Fibroblast of gingiva (primary cell): ENCODE data around the gene CCR2.
"Not testable (repeated sequence)": the region's sequence is repeated elsewhere in the genome, so short reads cannot be mapped to it uniquely, and the experiment has no call there.

ENCODE experiments used
- DNase-seq: peaks from one replicate; pipeline ENCODE4 v3.0.0-alpha.2; 2011; ENCODE audit warnings: low read depth

CCR2 gene

DNA sequence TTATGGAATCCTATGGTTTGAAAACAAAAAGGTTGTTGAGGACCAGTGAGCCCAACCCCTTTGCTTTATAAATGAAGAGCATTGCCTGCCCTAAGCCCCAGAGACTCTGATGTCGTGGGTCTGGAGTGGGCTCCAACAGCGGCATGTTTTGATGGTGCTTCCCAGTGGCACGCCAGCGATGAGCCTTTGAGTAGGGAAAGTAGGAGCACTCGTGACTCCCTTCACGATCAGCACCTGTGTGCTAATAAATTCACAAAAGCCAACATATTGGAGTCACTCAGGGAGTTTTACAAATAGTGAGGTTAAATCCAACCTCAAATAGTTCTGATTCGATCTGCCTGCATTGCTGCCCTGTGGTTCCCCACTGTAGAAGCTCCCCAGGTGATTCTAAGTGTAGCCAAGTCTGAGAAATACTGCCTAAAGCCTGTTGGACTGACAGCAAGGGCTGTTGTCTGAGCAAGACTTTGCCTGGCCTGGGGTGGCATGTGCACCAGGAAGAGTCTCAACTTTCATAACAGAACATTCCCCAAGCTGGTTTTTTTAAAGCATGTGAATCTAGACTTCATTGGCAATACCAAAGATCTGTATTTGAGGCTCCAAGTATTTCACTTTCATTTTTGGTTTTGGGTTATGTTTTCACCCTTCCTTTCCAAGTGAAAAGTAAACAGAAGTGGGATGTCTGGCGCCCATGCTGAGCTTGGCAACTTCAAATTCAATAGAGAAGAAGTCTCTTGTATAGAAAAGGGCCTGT is 26.7 kb downstream of the CCR2 start:
- DNase-seq, result no peak

GRCh38 chr3:46381625-46382024 is 27.7 kb downstream of the CCR2 start:
- DNase-seq, result no peak

- DNase-seq, result no peak
These were observed 29.5 kb downstream of the CCR2 start for GRCh38 chr3:46383211-46383950.

DNA sequence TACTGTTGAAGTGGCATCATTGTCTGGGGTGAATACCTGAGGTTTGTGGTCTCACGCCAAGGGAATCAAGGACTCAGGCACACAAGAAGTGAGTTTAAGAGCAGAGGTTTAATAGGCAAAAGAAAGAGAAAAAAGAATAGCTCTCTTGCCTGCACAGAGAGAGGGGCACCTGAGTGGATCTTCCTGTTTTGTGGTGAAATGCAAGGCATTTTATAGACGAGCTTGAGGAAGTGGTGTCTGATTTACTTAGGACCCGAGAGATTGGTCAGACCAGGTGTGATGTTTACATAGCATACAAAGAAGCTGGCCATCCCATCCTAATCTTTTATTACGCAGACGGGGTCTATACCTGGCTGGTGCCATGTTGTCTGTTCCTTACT is 30.0 kb downstream of the CCR2 start:
- no peak for DNase-seq

- no peak for DNase-seq
These were observed 32.3 kb downstream of the CCR2 start for GRCh38 chr3:46386205-46386604.

DNA sequence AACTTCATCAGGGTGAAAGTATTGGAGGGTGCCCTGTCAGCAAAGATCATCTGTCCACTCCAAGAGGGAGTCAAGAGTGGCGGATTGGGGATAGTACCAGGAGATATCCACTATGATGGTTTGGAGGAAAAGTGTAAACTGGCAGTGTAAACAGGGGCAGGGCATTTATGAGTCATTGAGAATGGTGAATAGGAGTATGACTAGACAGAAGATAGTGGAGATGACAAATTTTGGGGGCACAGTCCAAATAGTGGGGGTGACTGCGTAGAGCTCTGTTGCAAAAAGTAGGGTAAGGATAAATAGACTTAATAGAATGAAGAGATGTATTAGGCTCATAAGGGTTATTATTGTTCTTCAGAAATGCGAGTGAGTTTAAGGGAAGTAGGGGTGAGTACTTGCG is 34.9 kb downstream of the CCR2 start:
- not testable (repeated sequence) for DNase-seq

- no peak for DNase-seq
These were observed 35.4 kb downstream of the CCR2 start for GRCh38 chr3:46389306-46389705.

GRCh38 chr3:46391526-46391925 is 37.6 kb downstream of the CCR2 start:
- not testable (repeated sequence) for DNase-seq

DNA sequence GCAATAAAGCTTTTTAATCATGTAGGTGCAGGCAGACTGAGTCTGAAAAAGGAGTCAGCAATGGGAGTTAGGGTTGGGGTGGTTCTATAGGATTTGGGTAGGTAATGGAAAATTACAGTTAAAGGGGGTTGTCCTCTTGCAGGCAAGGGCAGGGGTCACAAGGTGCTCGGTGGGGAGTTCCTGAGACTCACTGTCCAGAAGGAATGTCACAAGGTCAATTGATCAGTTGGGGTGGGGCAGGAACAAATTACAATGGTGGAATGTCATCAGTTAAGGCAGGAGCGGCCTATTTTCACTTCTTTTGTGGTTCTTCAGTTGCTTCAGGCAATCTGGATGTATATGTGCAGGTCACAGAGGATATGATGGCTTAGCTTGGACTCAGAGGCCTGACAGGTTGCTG is 39.1 kb downstream of the CCR2 start:
- DNase-seq, result no peak

DNA sequence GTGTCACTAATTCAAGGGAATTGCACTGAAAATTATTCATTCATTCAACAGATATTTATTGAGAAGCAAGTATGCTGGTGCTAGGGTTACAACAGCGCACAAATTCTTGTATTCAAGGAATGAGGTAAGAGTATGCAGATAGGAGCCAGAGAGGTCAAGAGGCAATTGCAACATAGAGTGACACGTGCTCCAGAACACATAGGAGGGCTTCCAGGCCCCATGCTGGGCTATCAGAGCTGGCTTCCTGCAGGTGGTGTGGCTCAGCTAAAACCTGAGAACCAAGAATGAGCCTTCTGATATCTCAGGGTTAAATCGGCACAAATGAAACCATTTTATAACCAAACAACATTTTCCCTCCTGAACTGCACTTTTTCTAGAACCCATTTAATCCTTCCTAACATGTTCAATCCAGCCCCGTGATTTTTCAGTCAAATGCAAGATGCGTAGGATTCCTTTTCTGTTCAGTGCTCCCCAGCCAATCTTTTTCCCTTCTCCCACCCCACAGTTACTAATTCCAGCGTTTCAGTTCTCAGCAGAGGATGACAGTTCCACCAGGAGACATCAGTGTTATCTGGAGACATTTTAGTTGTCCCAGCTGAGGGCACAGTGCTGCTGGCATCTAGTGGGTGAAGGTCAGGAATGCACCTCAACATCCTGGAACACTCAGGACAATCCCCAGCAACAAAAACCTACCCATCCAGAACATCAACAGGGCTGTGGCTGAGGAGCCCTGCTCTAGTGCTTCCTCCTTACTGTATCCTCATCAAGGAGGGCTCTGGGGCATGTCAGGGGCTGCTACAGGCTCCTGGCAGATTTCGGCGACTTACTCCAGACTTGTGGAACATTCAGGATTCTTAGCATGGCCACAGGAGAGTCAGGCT is 39.9 kb downstream of the CCR2 start:
- no peak for DNase-seq

DNA sequence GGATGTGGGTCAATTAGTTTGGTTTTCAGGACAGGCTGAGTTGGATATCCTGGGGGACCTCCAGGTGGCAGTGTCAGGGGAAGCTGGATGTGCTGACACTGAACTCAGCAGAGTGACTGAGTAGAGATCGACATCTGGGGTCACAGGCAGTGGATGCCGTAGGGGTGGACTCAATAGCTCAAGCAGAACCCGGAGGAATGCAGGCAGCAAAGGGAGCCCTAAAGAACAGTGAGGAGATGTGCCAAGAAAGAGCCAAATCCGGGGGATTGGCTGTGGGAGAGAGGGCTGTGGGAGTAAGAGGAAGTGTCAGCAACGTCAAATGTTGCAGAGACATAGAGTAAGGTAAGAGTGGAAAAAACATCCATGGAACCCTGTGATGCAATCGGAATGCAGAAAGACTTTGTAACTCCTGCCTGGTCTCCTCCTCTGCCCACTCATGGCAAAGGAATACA is 41.3 kb downstream of the CCR2 start:
- no peak for DNase-seq

GRCh38 chr3:46395766-46396530 is 42.0 kb downstream of the CCR2 start:
- no peak for DNase-seq

DNA sequence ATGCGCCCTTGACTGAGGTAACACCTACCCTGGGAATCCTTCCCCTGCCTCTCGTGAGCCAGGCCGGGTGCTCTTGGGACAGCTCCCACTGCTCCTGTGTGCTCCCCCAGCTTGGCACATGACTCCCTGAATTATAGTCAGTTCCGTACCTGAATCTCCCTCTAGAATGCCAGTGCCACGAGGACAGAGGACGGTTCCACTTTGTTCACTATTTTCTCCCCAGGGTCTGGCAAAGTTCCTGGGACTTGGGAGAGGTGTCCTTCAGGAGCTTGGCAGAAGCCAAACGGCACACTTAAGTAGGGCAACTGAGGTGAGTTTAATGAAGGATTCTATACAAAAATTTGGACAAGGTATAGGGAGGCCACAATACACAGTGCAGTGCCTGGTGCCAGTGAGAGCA is 43.2 kb downstream of the CCR2 start:
- no peak for DNase-seq

GRCh38 chr3:46398186-46398955 is 44.5 kb downstream of the CCR2 start:
- no peak for DNase-seq

GRCh38 chr3:46399098-46399497 is 45.2 kb downstream of the CCR2 start:
- DNase-seq, result no peak

DNA sequence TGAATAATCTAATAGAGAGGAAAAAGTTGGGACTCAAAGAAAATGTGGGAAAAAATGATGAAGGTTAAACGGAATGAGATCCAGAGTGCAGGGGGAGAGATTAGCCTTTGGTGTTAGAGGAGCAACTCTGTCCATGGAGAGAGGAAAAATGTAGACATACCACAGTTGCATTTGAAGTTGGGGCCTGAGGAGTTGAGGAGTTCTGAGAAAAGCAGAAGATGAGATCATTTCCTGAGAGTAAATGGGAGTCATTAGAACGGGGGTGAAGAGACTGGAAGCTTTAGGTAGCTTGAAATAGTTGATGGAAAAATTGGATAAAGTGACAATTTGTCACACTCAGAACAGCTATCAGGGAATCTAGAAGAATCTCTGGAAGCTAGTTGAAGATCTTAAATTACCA is 45.6 kb downstream of the CCR2 start:
- DNase-seq, result no peak

DNA sequence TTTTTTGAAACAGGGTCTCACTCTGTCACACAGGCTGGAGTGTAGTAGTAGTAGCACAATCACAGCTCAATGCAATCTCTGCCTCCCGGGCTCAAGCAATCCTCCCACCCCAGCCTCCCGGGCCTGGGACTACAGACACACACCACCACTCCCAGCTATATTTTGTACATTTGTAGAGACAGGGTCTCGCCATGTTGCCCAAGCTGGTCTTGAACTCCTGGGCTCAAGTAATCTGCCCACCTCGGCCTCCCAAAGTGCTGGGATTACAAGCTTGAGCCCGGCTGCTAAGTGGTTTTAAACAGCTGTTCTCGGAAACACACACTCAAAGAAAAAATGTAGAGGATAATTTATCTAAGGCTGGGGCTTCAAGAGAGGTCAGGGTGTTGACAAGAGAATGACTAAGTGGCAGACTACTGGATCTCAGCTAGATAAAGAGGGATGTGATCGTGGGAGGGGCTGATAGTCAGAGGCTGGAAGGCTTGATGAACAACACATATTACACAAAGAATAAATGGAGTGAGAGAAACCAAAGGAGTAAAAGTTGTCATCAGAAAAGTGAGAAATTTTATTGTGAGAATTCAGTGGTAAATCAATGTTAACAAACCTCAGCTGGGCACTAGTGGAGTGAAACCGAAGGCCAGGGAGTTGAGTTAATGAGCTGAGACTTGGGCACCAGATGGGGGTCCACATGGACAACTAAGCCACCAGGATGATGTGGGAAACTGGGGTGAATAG is 46.3 kb downstream of the CCR2 start:
- DNase-seq, result no peak

- DNase-seq, result no peak
These were observed 46.9 kb downstream of the CCR2 start for GRCh38 chr3:46400846-46401245.

DNA sequence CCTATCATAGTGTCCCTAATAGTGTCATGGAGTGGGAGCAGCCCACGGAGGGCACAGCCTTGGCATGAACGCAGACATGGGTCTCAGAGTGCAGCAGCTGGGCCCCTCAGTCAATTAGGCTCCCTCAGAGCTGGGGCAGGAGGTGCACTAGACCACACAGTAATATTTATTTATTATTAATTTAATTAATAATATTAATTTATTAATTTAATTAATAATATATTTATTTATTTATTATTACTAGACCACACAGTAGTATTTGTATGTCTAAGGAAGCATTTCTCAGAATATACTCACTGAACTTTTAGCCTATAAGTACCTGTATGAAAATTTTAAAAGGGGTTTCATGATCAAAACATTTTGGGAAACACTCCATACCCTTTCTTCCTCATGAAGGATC is 47.7 kb downstream of the CCR2 start:
- no peak for DNase-seq

DNA sequence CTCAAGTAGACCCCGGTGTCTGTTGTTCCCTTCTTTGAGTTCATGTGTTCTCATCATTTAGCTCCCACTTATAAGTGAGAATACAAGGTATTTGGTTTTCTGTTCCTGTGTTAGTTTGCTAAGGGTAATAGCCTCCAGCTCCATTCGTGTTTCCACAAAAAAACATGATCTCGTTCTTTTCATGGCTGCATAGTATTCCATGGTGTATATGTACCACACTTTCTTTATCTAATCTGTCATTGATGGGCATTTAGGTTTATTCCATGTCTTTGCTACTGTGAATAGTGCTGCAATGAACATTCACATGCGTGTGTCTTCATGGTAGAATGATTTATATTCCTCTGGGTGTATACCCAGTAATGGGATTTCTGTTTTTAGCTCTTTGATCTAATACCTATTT is 49.0 kb downstream of the CCR2 start:
- not testable (repeated sequence) for DNase-seq
